PC-9 (cell line): ENCODE measurements around the gene TMEM187. TPM values are rescaled to one million over a fixed set of nuclear protein-coding genes. Genes with fewer than 3 reads are reported as not detected.

ENCODE experiments used
- BruUV-seq: library from RNA; stranded (reverse); fragments of 400-500 nt; replicated peaks from 2 replicates; lab custom pipeline; 2021; lab: Mats Ljungman, UMichigan
- CTCF ChIA-PET: fragments of 300-600 bp; sonication (Branson Sonifier 250); formaldehyde crosslinking; loops from one replicate; lab custom pipeline; 2022; ENCODE audit warnings: antibody characterized with exemption; lab: Charles Lee
- POLR2A ChIA-PET: fragments of 300-600 bp; sonication (Branson Sonifier 250); formaldehyde crosslinking; loops from one replicate; lab custom pipeline; 2022; ENCODE audit warnings: antibody characterized with exemption; ENCODE audit not compliant: unreplicated experiment; lab: Charles Lee
- DNase-seq, 2 experiments: peaks; one replicate each; pipeline versions ENCODE4 v3.0.0 to v3.0.0-alpha.2; 2015 to 2022; ENCODE audit warnings: mixed read lengths in 1 of 2
- H2AFZ ChIP-seq: fragments of 200-600 bp; sonication (generic); 2 replicates; pipeline ENCODE4 v1.8.1; 2017; ENCODE audit warnings: antibody characterized with exemption
- H3F3A ChIP-seq: fragments of 200-600 bp; sonication (generic); 2 replicates; pipeline ENCODE4 v1.8.1; 2017; ENCODE audit warnings: antibody characterized with exemption, mild to moderate bottlenecking, low read depth; ENCODE audit not compliant: insufficient read depth
- H3K27ac ChIP-seq: fragments of 200-600 bp; sonication (generic); 2 replicates; pipeline ENCODE4 v1.6.1; 2016; ENCODE audit warnings: mixed run types
- H3K27me3 ChIP-seq: fragments of 200-600 bp; sonication (generic); 2 replicates; pipeline ENCODE4 v1.6.1; 2016; ENCODE audit warnings: low read depth, mixed run types; ENCODE audit not compliant: insufficient read depth
- H3K36me3 ChIP-seq: fragments of 200-600 bp; sonication (generic); 2 replicates; pipeline ENCODE4 v1.6.1; 2016; ENCODE audit warnings: low read depth, mixed run types
- H3K4me1 ChIP-seq: fragments of 200-600 bp; sonication (generic); replicated peaks from 2 replicates; pipeline ENCODE4 v1.6.1; 2016; ENCODE audit warnings: mixed run types; ENCODE audit not compliant: insufficient read depth
- H3K4me2 ChIP-seq: fragments of 200-600 bp; sonication (generic); 2 replicates; pipeline ENCODE4 v1.6.1; 2017; ENCODE audit warnings: mixed run types
- H3K4me3 ChIP-seq: fragments of 200-600 bp; sonication (generic); 2 replicates; pipeline ENCODE4 v1.6.1; 2016; ENCODE audit warnings: mixed run types
- H3K79me2 ChIP-seq: fragments of 200-600 bp; sonication (generic); 2 replicates; pipeline ENCODE4 v1.6.1; 2017; ENCODE audit warnings: low read depth, mixed run types
- H3K9me2 ChIP-seq: fragments of 200-600 bp; sonication (generic); 2 replicates; pipeline ENCODE4 v1.8.1; 2017; ENCODE audit warnings: mild to moderate bottlenecking; ENCODE audit not compliant: insufficient read depth
- H3K9me3 ChIP-seq: fragments of 200-600 bp; sonication (generic); 2 replicates; pipeline ENCODE4 v1.8.1; 2016; ENCODE audit warnings: low read depth; ENCODE audit not compliant: insufficient read depth
- H4K20me1 ChIP-seq: fragments of 200-600 bp; sonication (generic); 2 replicates; pipeline ENCODE4 v1.8.1; 2017; ENCODE audit not compliant: insufficient read depth
- CTCF ChIP-seq: fragments of 200-600 bp; sonication (generic); conservative IDR thresholded peaks from 2 replicates; pipeline ENCODE4 v1.6.1; 2017; ENCODE audit warnings: mixed run types, antibody characterized with exemption, mild to moderate bottlenecking, moderate library complexity
- EZH2 ChIP-seq: fragments of 200-600 bp; sonication (generic); IDR thresholded peaks from 2 replicates; pipeline ENCODE4 v1.8.0; 2017; ENCODE audit warnings: antibody characterized with exemption, low read depth
- intact Hi-C: fragments of 100-400 bp; cut with micrococcal nuclease; formaldehyde crosslinking; loops from one replicate; pipeline ENCODE4 v1.10.0; 2022; ENCODE audit not compliant: unreplicated experiment
- total RNA-seq: library from RNA; stranded (reverse); gene quantifications from 2 replicates; pipeline ENCODE4 v1.2.3, GENCODE V29; 2021

Gene TMEM187
- total RNA-seq, 1 experiment from 2014 or later = 20.1 TPM

DNA sequence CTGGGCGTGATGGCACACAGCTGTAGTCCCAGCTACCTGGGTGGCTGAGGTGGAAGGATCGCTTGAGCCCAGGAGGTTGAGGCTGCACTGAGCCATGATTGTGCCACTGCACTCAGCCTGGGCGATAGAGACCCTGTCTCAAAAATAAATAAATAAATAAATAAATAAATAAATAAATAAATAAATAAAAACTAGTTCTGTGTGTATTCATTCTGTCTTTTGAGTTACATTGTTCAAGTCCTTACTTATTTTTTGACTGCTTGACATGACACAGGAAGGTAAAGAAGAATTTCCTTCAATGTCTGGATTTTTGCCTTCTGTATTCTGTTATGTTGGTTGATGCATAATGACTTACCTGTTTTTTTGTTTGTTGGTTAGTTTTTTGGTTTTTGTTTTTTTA lies 35.5 kb upstream of the TMEM187 start:
- Histone ChIP-seq H3K27me3 (no peaks in the 10 kb centered on the region), H2AFZ (no peak overlapping the region), H3K27ac (no peak overlapping the region), H3F3A (peaks cover 8% of the 10 kb centered on the region; the same call in 1 of the 2 replicates), H3K4me3 (no peak overlapping the region), H3K4me1 (no peaks in the 10 kb centered on the region), H3K36me3 (no peaks in the 10 kb centered on the region), H3K4me2 (no peak overlapping the region), H3K79me2 (peaks cover 23% of the 10 kb centered on the region), H3K9me3 (no peaks in the 10 kb centered on the region), H4K20me1 (no peaks in the 10 kb centered on the region; the same call in 1 of the 2 replicates), H3K9me2 (no peaks in the 10 kb centered on the region)
- TF ChIP-seq CTCF (no peak), EZH2 (no peak)
- ChIA-PET CTCF (no interaction called here), POLR2A (no interaction called here)
- intact Hi-C loops = no loop called here
- DNase-seq = no peak
- no TSS peak for BruUV-seq

DNA sequence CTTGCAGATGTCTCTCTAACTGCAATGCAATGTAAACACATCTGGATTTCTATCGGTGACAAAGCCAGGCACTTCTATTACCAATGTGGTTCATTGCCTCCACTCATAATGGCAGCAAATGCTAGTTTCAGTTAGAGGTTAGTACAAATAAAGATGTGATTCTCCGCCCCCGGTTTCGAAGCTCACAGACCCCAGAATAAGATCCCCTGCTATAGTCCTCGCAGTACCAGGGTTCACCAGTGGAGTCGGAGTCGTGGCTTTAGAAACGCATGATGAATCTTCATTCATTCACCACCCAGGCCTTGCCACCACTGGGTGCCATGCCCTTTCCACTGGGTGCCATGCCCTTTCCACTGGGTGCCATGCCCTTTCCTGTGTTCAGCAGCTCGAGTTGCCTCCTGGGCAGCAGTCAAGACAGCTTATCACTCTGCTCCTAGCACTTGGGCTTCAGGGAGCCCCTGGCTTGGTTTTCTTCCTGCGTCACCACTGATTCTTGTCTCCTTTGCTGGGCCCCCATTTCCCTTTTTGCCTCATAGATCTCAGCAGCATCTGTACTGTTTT lies 34.2 kb upstream of the TMEM187 start:
- CTCF ChIA-PET = interaction anchor here (0.5 to 0.7 kb wide), 4 partner anchors 286 to 876 kb away, joined by 3 to 15 read pairs (median 9); no protein-coding TSS in a partner anchor
- intact Hi-C loops = no loop called here
- no peaks in the 10 kb centered on the region for H3K9me3 ChIP-seq
- peaks cover 13% of the 10 kb centered on the region for H3K79me2 ChIP-seq
- H3K27me3 ChIP-seq = no peaks in the 10 kb centered on the region
- no peak overlapping the region for H3K4me2 ChIP-seq
- H3K4me1 ChIP-seq = no peaks in the 10 kb centered on the region
- peaks cover 8% of the 10 kb centered on the region; the same call in 1 of the 2 replicates for H3F3A ChIP-seq
- no peak overlapping the region for H2AFZ ChIP-seq
- H3K4me3 ChIP-seq = no peak overlapping the region
- H4K20me1 ChIP-seq = no peaks in the 10 kb centered on the region; the same call in 1 of the 2 replicates
- H3K36me3 ChIP-seq = no peaks in the 10 kb centered on the region
- DNase-seq = no peak
- POLR2A ChIA-PET = interaction anchor here (0.7 kb wide), 1 partner anchor 46 kb away, joined by 4 read pairs; no protein-coding TSS in a partner anchor
- H3K27ac ChIP-seq = no peak overlapping the region
- TF ChIP-seq CTCF (no peak), EZH2 (no peak)
- no peaks in the 10 kb centered on the region for H3K9me2 ChIP-seq
- no TSS peak for BruUV-seq

DNA sequence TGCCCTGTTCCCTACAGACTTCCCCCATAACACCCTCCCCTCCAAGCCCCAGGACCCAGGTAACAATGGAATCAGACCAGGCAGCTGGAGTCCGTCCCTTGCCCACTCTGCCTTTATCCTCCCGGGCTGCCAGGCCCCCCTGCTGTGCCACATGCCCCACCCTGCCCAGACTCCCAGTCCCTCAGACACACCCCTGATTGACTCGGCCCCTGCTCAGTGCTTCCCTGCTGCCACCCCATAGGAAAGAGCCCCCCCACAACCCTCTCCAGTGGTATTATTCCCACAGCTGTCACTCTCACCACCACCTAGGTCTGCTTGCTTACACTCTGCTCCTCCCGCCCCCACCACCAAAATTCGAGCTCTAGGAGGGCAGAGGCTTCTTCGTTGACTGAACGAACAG lies 33.0 kb upstream of the TMEM187 start:
- H4K20me1 ChIP-seq = no peaks in the 10 kb centered on the region
- TF ChIP-seq CTCF (no peak), EZH2 (no peak)
- H3K27ac ChIP-seq = no peak overlapping the region
- H3K79me2 ChIP-seq = peaks cover under 1% of the 10 kb centered on the region
- ChIA-PET POLR2A (no interaction called here), CTCF (interaction anchor here (1.0 kb wide), 1 partner anchor 12 kb away, joined by 3 read pairs; no protein-coding TSS in a partner anchor)
- no peaks in the 10 kb centered on the region for H3K36me3 ChIP-seq
- intact Hi-C loops = no loop called here
- H2AFZ ChIP-seq = no peak overlapping the region
- H3K9me2 ChIP-seq = no peaks in the 10 kb centered on the region
- DNase-seq = no peak
- H3F3A ChIP-seq = peaks cover 8% of the 10 kb centered on the region; the same call in 1 of the 2 replicates
- no peak overlapping the region for H3K4me3 ChIP-seq
- no peaks in the 10 kb centered on the region for H3K27me3 ChIP-seq
- no TSS peak for BruUV-seq
- H3K4me2 ChIP-seq = no peak overlapping the region
- no peaks in the 10 kb centered on the region for H3K9me3 ChIP-seq
- no peaks in the 10 kb centered on the region for H3K4me1 ChIP-seq
